COLO829 (cell line): ENCODE data around the gene TNFSF13.

ENCODE experiments used
- DNase-seq: peaks from one replicate; pipeline ENCODE4 v3.0.0; 2012; ENCODE audit warnings: low spot score

The TNFSF13 gene

GRCh38 chr17:7558544-7559319 is at the start of gene TNFSF13:
Gene TNFSF13, plus strand, starts transcription at chr17:7558750. Its CDS starts 290 bp downstream, at chr17:7559040.
- no peak for DNase-seq

- DNase-seq: no peak
These were observed 49.7 kb upstream of the TNFSF13 start for GRCh38 chr17:7508846-7509245.

GRCh38 chr17:7509937-7510336 is 48.6 kb upstream of the TNFSF13 start:
- DNase-seq: no peak

DNA sequence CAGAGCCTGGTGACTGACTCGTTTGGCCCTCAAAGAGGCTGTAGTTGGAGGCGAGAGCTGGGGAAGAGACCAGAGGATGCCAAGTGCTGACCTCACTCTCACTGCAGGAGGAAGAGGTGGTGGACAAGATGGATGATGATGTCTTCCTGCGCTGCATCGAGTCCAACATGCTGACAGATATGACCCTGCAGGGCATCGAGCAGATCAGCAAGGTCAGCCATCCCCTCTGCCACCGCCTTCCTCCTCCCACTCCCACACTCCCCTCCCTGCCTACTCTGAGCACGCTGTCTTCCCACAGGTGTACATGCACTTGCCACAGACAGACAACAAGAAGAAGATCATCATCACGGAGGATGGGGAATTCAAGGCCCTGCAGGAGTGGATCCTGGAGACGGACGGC is 47.4 kb upstream of the TNFSF13 start:
- no peak for DNase-seq

GRCh38 chr17:7512105-7512504 is 46.4 kb upstream of the TNFSF13 start:
- DNase-seq: no peak

DNA sequence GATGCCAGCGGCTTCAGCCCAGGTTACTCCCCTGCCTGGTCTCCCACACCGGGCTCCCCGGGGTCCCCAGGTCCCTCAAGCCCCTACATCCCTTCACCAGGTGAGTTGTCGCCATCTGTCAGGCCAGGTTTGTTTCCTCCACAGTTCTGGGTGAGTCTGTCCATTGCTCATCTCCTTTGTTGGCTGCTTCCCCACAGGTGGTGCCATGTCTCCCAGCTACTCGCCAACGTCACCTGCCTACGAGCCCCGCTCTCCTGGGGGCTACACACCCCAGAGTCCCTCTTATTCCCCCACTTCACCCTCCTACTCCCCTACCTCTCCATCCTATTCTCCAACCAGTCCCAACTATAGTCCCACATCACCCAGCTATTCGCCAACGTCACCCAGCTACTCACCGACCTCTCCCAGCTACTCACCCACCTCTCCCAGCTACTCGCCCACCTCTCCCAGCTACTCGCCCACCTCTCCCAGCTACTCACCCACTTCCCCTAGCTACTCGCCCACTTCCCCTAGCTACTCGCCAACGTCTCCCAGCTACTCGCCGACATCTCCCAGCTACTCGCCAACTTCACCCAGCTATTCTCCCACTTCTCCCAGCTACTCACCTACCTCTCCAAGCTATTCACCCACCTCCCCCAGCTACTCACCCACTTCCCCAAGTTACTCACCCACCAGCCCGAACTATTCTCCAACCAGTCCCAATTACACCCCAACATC is 45.6 kb upstream of the TNFSF13 start:
- no peak for DNase-seq

DNA sequence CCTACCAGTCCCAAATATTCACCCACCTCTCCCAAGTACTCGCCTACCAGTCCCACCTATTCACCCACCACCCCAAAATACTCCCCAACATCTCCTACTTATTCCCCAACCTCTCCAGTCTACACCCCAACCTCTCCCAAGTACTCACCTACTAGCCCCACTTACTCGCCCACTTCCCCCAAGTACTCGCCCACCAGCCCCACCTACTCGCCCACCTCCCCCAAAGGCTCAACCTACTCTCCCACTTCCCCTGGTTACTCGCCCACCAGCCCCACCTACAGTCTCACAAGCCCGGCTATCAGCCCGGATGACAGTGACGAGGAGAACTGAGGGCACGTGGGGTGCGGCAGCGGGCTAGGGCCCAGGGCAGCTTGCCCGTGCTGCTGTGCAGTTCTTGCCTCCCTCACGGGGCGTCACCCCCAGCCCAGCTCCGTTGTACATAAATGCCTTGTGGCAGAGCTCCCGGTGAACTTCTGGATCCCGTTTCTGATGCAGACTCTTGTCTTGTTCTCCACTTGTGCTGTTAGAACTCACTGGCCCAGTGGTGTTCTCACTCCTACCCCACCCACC is 44.6 kb upstream of the TNFSF13 start:
- no peak for DNase-seq

- no peak for DNase-seq
These were observed 42.5 kb upstream of the TNFSF13 start for GRCh38 chr17:7515911-7516610.

- no peak for DNase-seq
These were observed 35.5 kb upstream of the TNFSF13 start for GRCh38 chr17:7523033-7523432.

GRCh38 chr17:7528842-7529241 is 29.7 kb upstream of the TNFSF13 start:
- DNase-seq: no peak

GRCh38 chr17:7530023-7530900 is 28.3 kb upstream of the TNFSF13 start:
- no peak for DNase-seq

GRCh38 chr17:7538050-7538449 is 20.5 kb upstream of the TNFSF13 start:
- no peak for DNase-seq

DNA sequence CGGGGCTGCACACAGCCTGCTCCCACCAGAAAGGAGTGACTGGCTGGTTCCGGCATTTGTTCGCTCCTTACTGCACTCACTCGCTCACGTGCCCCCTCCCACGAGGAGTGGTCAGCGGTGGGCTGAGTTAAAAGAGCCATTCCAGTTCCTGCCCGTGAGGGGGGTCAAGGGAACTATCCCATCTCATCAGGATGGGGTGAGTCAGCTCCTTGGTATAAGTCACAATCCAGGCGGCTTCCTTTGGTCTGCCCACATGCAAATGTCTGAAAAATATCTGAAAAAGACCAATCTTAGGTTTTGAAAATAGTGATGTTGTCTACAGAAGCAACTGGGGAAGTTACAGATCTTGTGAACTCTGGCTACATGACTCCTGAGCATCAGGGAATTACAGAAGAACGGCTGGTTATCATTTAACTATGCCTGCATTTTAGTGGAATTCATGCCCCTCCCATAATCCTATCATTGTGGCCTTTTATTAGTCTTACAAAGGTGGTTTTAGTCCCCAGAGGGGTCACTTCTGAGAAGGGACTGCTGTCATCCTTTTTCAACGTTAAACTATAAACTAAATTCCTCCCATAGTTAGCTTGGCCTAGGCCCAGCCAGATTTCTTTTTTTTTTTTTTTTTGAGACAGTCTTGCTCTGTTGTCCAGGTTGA is 19.5 kb upstream of the TNFSF13 start:
- no peak for DNase-seq

DNA sequence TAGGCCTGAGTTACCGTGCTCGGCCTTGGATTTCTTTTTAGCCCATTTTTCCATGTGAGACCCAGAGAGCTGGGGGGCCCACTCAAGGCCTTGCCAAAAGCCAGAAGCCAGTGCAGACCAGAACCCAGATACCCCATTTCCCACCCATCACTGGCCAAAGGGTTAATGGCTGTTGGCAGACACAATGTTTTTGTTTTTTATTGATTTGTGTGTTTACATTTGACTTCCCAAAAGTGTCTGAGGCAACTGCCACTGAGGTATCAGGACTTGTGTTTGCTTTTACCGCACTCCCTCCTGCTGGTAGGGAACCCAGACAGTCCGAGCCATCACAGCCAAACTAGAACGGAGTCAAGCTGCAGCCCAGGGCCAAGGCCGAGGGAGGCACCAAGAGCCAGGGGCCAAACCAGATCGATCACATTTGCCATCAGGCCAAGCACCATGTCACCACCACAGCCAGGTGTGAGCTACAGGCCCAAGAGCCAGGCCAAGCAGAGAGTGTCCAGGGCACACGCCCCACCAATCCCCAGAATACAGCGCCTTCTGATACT is 17.4 kb upstream of the TNFSF13 start:
- DNase-seq: no peak

GRCh38 chr17:7544911-7545310 is 13.6 kb upstream of the TNFSF13 start:
- DNase-seq: no peak

GRCh38 chr17:7548585-7549400 is 9.8 kb upstream of the TNFSF13 start, which contains the start of gene TNFSF12:
Gene TNFSF12, plus strand, starts transcription at chr17:7549058. Its CDS starts 96 bp downstream, at chr17:7549154.
- no peak for DNase-seq

- DNase-seq: no peak
These were observed 9.0 kb upstream of the TNFSF13 start for GRCh38 chr17:7549401-7550055.

- DNase-seq: no peak
These were observed 8.2 kb upstream of the TNFSF13 start for GRCh38 chr17:7550344-7550743.

GRCh38 chr17:7551396-7551795 is 7.2 kb upstream of the TNFSF13 start:
- DNase-seq: no peak
